ENCODE results near the gene CDCA5.
"Not testable (repeated sequence)": the region's sequence is repeated elsewhere in the genome, so short reads cannot be mapped to it uniquely, and the experiment has no call there.

CDCA5 gene

GRCh38 chr11:65118891-65119669 is 35.2 kb upstream of the CDCA5 start:
- not testable (repeated sequence) for DNase-seq (ENCODE audit: low spot score)

- no peak for DNase-seq (ENCODE audit: low spot score)
Observed at GRCh38 chr11:65118097-65118837, 34.4 kb upstream of the CDCA5 start.

DNA sequence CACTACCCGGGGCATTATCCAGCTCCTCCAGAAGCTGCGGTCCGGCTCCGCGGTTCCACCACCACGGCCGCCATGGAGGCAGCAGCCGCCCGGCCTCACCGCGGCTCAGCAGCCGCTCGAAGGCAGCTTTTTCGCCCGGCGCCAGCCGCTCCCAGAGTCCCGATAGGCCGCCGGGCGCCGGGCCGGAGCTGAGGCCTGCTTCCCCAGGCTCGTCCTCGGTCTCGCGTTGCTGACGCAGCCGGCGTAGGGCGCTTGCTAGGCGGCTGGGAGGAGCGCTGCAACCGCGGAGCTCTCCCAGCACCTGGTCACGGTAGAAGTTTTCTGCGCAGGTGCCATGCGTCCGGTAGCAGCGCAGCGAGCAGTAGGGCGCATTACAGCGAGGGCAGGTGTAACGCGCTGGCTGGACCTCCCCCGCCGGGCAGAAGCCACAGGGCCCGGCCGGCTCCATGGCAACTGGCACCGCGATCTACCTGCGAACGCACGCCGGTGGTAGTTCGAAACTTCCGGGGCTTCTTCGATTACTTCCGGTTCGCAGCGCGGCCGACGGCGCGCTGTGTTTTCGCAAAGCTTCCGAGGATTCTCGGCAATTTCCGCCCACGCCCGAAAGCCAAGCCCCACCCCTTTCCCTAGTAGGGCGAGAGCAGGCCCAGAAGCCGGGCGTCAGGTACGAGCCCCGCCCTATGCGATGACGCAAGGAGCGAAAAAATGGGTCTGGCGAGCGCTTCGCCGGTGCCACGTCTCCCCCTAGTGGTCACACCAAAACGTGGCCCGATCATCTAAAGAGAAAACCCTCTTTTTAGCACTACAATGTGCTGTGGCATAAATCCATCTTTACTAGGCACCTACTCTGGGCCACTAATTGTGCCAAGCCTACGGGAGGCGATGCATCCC is 33.6 kb upstream of the CDCA5 start, which contains the start of gene ZNHIT2:
TSS of gene ZNHIT2 (minus strand) at position 496 of the 891 bp plus-strand sequence. CDS start at position 448, 48 bp downstream.
- DNase-seq (ENCODE audit: low spot score) = peak; percentile 91

DNA sequence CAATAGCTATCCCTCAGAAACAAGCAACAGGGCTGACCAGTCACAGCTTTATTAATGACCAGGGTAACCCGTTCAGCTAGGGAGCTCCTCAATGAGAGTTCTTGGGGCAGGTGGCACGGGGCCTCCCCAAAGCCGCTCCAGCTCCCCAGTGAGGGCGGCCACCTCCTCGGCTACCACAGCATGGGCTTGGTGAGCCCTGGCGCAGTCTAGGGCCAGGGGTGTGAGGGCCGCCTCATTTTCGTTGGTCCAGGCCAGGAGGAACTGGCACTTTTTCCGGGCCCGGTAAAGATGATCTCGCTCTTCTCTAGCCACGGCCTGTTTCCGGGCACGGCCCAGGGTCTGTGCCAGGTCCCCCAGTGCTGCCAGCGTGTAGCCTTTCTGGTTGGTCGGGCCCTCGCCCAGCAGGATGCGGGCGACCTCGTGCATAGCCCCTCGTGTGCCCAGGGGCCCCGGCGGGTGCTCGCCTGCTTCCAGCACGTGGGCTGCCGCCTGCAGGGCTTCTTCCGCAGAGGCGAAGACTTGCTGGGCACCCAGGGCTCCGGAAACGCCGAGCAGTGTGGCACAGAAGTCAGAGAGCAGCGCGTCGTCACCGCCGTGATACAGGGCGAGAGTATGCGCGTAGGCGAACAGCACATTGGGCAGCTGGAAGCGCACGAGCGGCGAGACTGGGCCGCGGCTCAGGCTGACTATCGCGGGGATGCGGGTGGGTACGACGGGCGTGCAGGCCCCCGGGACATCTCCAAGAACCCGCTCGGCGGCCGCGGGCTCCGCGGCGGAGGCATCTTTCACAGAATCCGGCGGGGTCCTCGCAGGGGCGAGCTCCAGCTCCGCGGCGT is 32.7 kb upstream of the CDCA5 start:
- no peak for DNase-seq (ENCODE audit: low spot score)

GRCh38 chr11:65115361-65116082 is 31.7 kb upstream of the CDCA5 start:
- DNase-seq (ENCODE audit: low spot score) = no peak

GRCh38 chr11:65114538-65115171 is 30.8 kb upstream of the CDCA5 start:
- no peak for DNase-seq (ENCODE audit: low spot score)

DNA sequence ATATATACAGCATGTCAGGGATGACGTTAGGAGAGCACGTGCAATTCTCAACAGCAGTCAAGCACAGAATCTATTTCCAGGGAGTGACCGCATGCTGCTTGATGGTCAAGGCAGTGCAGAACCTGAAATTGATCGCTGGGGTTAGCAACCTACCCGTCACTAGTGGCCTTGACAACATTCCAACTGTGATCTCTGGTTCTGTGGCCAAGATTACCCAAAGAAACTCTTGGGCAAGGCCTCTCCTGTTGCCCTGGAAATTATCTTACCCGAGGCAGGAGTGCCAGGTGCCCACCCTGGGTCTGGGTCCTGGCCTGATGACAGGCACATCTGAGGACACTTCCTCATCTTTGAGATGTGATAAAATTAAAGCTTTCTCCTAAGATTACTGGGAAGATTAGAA is 30.0 kb upstream of the CDCA5 start:
- no peak for DNase-seq (ENCODE audit: low spot score)

GRCh38 chr11:65113361-65113756 is 29.5 kb upstream of the CDCA5 start:
- DNase-seq (ENCODE audit: low spot score) = no peak

DNA sequence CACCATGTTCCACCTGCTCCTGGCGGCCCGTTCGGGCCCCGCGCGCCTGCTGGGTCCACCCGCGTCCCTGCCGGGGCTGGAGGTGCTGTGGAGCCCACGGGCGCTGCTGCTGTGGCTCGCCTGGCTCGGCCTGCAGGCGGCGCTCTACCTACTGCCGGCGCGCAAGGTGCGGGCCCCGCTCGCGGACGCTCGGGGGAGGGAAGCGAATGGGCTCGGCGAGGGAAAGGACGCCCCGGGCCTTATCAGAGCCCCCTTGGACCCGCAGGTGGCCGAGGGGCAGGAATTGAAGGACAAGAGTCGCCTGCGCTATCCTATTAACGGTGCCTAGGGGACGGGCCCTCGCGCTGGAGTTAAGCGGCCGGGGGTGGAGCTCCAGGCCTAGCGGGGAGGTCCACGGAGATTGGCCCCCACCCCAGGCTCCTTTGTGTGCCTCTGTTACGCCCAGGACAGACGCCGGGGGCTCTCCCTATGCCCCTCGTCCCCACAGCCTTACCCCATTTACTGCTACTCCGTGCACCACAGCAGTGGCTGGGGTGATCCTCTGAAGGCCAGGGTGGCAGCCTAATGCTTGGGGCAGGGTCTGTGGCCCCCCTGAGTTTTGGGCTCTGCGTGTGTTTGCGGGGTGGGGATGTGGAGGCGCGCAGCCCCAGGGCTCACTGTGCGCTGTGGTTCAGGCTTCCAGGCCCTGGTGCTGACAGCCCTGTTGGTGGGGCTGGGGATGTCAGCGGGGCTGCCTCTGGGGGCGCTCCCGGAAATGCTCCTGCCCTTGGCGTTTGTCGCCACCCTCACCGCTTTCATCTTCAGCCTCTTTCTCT is 28.9 kb upstream of the CDCA5 start:
- peak; percentile 84 for DNase-seq (ENCODE audit: low spot score)

DNA sequence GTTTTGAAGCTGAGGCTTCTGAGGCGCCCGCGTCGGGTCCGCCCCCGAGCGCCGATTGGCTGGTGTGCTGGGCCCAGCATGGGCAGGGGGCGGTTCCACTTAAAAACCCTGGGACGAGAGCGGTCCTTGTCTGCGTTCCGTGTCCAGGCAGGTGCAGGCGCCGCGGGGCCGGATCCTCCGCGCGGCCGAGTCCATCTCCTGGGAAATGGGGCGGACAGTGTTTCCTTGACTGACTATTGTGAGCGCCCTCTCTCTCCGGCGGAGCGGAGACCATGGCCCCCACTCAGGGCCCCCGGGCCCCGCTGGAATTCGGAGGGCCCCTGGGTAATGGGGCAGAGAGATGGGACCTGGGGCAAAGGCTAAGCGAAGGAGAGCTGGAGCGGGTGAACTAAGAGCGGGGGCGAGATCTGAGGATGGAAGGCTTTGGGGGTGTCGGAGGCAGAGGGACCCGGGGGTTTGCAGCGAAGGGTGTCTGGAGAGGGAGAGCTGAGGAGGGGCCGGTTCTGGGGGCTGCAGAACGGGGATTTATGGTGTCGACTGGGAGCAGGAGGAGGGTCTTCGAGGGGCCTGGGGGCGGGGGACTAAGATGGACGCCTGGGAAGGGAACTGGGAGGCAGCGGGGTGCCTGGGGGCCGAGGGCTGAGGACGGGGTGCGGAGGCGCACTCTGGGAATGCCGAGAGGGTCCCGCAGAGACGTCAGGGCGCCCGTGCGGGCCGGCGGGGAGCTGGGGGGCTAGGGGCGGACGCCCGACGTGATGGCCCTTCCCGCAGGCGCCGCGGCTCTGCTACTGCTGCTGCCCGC is 28.1 kb upstream of the CDCA5 start, which contains the start of gene TM7SF2:
TSS of gene TM7SF2 (plus strand) at position 129 of the 802 bp plus-strand sequence. CDS start at position 273, 144 bp downstream.
- DNase-seq (ENCODE audit: low spot score) = peak; percentile 95

- no peak for DNase-seq (ENCODE audit: low spot score)
Observed at GRCh38 chr11:65111159-65111743, 27.4 kb upstream of the CDCA5 start.

GRCh38 chr11:65110354-65110861 is 26.6 kb upstream of the CDCA5 start:
- DNase-seq (ENCODE audit: low spot score) = peak; percentile 87

DNA sequence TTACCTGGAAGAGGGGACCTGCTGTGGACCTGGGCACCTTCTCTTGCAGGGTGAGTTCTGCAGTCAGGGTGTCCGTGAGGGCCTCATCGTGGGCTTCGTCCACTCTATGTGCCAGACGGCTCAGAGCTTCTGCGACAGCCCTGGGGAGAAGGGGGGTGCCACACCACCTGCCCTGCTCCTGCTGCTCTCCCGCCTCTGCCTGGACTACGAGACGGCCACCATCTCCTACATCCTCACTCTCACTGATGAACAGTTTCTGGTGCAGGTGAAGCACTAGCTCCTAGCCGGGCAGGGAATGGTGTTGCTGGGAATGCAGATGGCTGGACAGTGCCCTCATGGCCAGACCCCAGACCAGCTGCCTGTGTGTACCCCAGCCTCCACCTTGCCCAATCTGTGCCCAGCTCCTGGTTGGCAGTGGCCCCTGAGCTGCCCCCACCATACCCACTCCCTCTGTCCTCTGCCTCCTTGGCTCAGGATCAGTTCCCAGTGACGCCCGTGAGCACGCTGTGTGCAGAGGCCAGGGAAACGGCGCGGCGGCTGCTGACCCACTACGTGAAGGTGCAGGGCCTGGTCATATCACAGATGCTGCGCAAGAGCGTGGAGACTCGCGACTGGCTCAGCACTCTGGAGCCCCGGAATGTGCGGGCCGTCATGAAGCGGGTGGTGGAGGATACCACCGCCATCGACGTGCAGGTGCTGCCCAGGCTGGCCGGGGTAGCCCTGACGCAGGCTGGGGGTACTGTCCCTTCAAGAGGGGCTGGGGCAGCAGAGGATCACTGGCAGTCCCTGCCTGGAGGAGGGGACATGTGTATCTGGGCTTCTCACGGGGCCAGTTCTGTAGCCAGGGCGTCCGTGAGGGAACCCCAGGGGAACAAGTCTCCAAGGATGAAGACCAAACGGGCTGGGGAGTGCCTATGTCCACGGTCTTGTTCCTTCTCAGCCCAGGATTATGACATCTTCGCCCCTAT is 25.7 kb upstream of the CDCA5 start:
- no peak for DNase-seq (ENCODE audit: low spot score)

DNA sequence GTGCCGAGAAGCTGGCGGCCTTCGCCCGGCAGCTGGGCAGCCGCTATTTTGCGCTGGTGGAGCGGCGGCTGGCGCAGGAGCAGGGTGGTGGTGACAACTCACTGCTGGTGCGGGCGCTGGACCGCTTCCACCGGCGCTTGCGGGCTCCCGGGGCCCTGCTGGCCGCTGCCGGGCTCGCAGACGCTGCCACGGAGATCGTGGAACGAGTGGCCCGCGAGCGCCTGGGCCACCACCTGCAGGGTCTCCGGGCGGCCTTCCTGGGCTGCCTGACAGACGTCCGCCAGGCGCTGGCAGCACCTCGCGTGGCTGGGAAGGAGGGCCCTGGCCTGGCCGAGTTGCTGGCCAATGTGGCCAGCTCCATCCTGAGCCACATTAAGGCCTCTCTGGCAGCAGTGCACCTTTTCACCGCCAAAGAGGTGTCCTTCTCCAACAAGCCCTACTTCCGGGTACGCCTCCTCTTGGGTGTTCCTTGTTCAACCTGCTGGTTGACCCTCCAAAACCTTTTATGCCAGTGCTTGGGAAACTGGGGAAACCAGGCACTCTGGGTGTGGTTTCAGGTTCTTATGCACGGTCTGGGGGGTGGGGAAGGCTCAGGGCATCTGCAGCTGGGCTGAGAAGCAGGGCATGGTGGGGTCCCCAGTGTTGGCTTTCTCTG is 24.8 kb upstream of the CDCA5 start:
- DNase-seq (ENCODE audit: low spot score) = no peak

DNA sequence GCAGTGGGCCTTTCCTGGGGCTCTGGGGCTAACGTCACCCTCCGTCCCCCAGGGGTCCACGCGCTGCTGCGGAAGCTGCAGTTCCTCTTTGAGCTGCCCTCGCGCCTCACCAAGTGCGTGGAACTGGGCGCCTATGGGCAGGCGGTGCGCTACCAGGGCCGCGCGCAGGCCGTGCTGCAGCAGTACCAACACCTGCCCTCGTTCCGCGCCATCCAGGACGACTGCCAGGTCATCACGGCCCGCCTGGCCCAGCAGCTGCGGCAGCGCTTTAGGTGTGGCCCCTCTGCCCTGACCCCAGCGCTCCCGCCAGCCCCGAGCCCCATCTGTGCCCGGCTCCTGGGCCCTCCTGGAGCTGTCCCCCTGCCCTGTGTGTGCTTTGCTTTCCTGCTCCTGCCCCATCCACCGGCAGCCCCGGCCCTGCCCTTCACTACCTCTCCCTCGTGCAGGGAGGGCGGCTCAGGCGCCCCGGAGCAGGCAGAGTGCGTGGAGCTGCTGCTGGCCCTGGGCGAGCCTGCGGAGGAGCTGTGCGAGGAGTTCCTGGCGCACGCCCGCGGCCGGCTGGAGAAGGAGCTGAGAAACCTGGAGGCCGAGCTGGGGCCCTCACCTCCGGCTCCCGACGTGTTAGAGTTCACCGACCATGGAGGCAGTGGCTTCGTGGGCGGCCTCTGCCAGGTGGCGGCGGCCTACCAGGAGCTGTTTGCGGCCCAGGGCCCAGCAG is 24.1 kb upstream of the CDCA5 start:
- no peak for DNase-seq (ENCODE audit: low spot score)
